GM18867 (cell line): Measurements from ENCODE around the gene IREB2.
"Not testable (repeated sequence)": the region's sequence is repeated elsewhere in the genome, so short reads cannot be mapped to it uniquely, and the experiment has no call there.

Experiments used
- ATAC-seq: cut with Tn5 transposase; IDR thresholded peaks from one replicate; pipeline ENCODE4 v1.9.1; 2021; ENCODE audit warnings: mild to moderate bottlenecking, moderate library complexity; ENCODE audit not compliant: unreplicated experiment

Gene IREB2

GRCh38 chr15:78432664-78433063 lies 5.4 kb upstream of the IREB2 start:
- no peak for ATAC-seq

GRCh38 chr15:78434134-78434533 lies 3.9 kb upstream of the IREB2 start:
- ATAC-seq: no peak

DNA sequence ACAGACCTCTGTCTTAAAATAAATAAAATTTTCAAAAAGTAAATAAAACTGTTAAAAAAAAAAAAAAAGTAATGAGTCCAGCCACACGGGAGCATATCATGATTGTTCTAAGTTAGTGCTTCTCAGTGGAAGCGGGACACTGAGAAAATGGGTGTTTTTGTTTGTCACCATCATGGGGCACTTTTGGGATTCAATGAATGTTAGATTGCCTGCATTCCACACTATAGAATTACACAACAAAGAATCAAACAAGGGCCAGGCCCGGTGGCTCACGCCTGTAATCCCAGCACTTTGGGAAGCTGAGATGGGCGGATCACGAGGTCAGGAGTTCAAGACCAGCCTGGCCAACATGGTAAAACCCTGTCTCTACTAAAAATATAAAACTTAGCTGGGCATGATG lies 3.3 kb upstream of the IREB2 start:
- not testable (repeated sequence) for ATAC-seq

DNA sequence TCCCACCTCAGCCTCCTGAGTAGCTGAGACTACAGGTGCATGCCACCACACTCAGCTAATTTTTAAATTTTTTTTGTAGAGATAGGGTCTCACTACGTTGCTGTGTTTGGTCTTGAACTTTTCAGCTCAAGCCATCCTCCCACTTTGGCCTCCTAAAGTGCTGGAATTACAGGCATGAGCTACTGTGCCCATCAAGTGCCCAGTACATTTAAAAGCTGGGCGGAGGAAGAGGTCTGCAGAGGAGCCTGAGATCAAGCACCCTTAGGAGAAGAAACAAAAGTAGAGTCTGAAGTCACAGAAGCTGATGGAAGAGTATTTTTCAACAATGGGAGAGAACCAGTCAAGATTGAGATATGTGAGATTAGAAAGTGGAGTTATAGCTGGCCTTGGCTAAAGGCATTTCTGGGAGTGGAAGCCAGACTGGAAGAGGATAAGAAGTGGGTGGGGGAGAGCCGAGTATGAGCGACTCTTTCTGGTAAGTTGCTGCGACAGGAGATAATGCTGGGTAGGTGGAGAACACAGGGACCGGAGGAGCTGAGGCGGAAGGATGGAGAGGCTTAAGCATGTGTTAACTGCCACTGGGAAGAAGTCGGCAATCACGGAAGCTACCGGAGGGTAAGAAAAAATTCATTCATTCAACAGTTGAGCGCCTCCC lies 782 bp upstream of the IREB2 start:
- no peak for ATAC-seq

DNA sequence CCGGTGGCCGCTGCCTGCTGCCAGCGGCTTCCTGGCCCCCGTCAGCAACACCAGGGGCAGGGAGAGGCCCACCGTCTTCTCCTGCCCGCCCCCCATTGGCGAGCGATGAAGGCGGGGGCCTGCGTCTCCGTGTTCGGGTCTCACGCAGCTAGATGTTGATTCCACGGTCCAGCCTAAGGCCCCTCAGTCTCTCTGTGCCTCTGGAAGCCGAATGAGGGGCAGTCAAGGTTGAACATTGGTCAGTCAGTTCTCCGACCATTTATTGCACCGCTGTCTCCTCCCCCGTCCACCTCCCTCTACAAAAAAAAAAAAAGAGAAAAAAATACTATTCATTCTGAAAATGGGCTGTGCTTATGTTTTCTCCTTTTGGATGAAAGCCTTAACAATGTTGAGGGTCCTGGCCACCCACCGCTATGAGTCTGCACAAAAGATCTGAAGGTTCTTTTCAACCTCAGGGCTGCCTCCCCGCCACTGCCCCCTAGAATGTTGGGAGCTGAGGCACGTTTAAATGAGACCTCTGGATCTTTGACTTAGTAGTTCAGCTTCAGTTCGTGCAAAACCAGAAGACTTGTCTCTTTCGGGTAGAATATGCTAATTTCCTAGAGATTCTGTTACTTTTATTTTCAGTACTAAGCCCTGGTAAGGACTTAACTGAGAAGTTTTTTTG lies 736 bp downstream of the IREB2 start:
- ATAC-seq: no peak

GRCh38 chr15:78440375-78441373 lies 2.7 kb downstream of the IREB2 start:
- no peak for ATAC-seq

DNA sequence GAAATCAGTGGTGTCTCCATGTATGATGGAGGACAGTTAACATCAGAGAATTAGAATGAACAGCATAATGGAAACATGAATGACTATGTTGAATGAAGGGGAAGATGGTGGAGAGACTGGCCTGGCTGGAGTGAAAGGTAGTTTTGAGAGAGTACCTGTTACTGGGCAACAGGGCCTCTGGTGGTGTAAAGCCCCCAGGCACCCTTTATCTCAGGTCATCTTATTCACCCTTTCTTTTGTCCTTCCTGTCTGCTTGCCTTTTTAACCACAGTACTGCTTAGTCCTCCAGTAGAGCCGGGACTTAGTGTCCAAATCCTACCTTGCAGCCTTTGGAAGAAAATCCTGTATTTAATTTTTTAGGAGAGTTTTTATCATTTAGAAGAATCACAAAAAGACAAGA lies 6.2 kb downstream of the IREB2 start:
- no peak for ATAC-seq

DNA sequence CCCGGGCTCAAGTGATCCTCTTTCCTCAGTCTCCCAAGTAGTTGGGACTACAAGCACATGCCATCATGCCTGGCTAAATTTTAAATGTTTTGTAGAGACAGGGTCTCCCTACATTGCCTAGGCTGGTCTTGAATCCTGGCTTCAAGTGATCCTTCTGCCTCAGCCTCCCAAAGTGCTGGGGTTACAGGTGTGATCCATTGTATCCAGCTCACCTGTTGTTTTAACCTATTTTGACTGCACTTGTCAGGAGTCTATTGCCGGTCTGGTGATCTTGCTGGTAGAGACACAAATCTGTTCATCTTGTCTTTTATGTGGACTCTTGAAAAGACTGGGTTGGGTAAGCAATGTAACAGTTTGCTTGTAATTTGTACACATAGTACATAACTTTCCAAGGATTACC lies 7.9 kb downstream of the IREB2 start:
- no peak for ATAC-seq

GRCh38 chr15:78446551-78446950 lies 8.5 kb downstream of the IREB2 start:
- no peak for ATAC-seq

DNA sequence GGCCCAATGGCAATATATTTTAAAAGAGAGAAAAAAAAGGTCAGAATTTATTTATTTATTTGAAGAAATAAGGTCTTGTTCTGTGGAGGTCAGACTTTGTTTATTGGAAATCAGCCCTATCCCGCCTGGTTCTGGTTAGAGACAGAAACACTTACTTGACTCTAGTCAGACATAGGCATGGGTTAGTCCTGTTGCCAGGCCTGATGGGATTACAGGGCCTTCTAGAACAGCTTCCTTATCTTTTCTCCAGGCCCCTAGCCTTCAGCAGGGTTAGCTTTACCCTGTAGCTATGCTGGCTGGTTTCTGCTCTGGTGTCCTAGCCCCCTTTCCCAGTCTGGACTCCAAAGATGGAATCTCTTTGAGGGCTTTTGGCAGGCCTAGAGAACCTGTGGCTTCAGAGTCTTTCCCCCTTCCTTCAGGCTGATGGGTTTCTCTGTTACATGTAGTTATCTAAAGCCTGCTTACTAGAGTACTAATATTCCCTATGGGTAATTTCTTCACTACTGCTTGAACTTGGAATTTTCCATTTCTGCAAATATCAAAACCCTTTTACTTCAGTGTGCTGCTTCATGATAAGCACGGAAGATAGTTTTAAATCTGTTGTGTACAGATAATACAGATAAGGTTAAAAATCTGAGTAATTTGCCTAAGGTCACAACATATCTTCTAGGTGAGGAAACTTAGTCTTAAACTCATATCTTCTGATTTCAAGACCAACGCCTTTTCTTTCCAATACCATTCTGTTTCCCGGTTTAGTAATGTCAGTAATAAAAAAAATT lies 10.6 kb downstream of the IREB2 start:
- ATAC-seq: no peak

- no peak for ATAC-seq
Measured at GRCh38 chr15:78449220-78449999, 11.4 kb downstream of the IREB2 start.

DNA sequence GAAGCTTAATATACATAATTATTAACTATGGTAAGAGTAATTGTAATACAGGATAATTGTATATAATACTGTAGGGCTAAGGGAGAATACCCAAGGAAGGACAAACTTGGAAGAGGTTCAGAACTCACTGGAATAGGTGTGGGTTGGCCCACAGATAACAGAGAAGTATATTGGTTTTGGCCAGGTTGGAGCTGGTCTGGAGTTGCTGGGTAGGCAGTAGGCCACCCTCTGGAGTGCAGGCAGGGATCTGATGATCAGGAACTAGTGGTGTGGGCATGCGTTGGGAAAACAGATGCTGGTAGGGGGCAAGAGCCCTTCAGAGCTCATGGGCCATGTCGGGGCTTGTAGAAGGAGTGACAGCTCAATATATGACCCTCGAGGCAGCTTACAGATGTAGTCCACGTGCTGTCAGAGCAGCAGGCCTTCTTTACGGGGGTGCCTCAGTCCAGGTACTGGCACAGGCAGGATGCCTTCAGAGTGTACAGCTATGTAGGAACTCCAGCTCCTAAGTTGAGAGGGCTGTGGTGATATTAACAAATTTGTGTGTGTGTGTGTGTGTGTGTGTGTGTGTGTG lies 12.4 kb downstream of the IREB2 start:
- no peak for ATAC-seq

DNA sequence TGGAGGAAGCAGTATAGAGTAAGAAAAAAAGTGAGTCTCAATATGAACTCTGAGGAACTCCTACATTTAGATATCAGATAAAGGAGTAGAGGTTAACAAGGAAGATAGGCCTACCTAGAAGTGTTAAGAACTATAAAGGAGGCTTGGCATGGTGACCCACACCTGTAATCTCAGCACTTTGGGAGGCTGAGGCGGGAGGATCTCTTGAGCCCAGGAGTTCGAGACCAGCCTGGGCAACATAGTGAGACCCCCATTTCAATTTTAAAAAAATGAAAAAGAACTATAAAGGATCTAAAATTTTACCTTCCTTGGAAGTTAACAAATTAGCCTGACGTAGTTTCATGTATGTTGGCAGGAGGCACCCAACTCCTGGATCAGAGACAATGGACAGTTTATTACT lies 14.5 kb downstream of the IREB2 start:
- ATAC-seq: no peak

DNA sequence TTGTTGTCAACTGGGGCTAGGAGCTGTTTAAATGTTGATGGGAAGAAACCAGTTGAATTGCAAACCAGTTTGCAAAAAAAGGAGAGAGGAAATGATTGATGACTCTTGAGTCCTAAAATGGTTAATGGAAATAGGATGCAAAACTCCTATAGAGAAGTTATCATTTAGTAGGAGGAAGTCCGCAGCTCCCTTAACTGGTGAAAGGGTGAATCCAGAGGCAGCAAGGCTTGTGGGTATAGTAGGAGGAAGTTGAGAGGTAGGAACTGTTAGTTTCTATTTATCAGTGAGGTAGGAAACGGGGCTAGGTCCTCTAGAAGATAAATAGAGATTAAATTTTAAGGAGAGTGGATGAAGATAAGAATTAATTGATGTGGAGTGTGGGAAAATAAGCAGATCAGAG lies 15.4 kb downstream of the IREB2 start:
- no peak for ATAC-seq

DNA sequence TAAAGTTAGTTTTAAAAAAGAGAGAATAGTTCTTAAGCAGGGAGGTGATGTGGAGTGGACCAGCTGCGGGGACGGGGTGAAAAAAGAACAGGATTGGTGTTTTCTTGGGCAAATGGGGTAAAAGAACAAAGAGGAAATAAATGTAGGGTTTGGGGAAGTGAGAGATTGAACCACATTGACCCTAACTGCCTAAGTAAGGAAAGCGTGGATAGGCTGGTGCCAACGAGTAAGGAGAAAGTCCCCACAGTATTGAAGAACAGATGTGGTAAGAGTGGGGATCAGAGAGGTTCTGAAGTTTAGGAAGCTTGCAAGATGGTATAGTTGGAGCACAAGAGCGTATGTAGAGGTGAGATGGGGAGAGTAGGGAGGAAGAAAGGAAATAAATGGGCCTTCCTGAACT lies 17.0 kb downstream of the IREB2 start:
- no peak for ATAC-seq

- no peak for ATAC-seq
Measured at GRCh38 chr15:78455749-78456148, 17.7 kb downstream of the IREB2 start.

DNA sequence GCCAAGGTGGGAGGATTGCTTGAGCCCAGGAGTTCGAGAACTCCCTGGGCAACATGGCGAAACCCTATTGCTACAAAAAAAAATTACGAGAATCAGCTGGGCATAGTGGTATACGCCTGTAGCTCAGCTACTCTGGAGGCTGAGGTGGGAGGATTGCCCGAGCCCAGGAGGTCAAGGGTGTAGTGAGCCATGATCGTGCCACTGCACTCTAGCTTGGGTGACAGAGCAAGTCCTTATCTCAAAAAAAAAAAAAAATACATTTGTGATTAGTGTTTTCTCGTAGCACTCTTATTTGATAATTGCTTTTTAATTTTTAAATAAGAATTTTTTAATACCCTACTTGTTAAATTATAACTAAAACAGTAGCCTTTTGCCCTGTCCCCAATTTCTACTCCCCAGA lies 18.4 kb downstream of the IREB2 start:
- no peak for ATAC-seq

GRCh38 chr15:78457101-78457500 lies 19.1 kb downstream of the IREB2 start:
- no peak for ATAC-seq

GRCh38 chr15:78460737-78461136 lies 22.7 kb downstream of the IREB2 start:
- ATAC-seq: no peak
